ENCODE measurements around the gene SELENOO. TPM values are rescaled to one million over a fixed set of nuclear protein-coding genes. Genes with fewer than 3 reads are reported as not detected.

SELENOO gene
- total and polyA plus RNA-seq, 2 donors (not counting 1 experiment from before 2014, with no cell fraction given): 62.1 to 74.6 TPM

- Histone ChIP-seq H3K4me3 (ENCODE audit: control extremely low read depth in 1 of 5, extremely low read depth in 1 of 5, insufficient read depth in 1 of 5, low read depth in 2 of 5, low read length in 4 of 5) (peak overlapping the region; percentile 65 to 99 (median 90)), H3K27ac (ENCODE audit: low read length in 2 of 2) (peak overlapping the region; percentile 91 to 96), H3K4me2 (replicated peaks; ENCODE audit: low read depth, low read length, poor library complexity, severe bottlenecking) (peak overlapping the region; percentile 93), H2AFZ (ENCODE audit: insufficient read depth, low read depth, low read length, poor library complexity, severe bottlenecking) (peak overlapping the region; percentile 85), H4K20me1 (ENCODE audit: control insufficient read depth, insufficient read depth, low read length, poor library complexity, severe bottlenecking) (peaks cover 76% of the 10 kb centered on the region), H3K36me3 (replicated peaks in 1 of 2; ENCODE audit: control extremely low read depth in 1 of 2, control insufficient read depth in 1 of 2, extremely low read depth in 1 of 2, insufficient read depth in 2 of 2, low read length in 1 of 2) (peaks cover 0 to 38% of the 10 kb centered on the region in 2 experiments), H3K27me3 (replicated peaks in 1 of 4; ENCODE audit: control extremely low read depth in 1 of 4, control insufficient read depth in 3 of 4, insufficient read depth in 4 of 4, low read length in 3 of 4) (no peaks in the 10 kb centered on the region), H3K9ac (ENCODE audit: low read length) (peak overlapping the region; percentile 88), H3K4me1 (ENCODE audit: control insufficient read depth in 2 of 2, insufficient read depth in 2 of 2, low read length in 2 of 2) (peaks cover 30 to 61% of the 10 kb centered on the region in 2 donors), H3K9me3 (ENCODE audit: control extremely low read depth in 1 of 3, control insufficient read depth in 2 of 3, insufficient read depth in 1 of 3, low read length in 2 of 3) (no peaks in the 10 kb centered on the region), H3K79me2 (ENCODE audit: control insufficient read depth, insufficient read depth, low read length) (peaks cover 87% of the 10 kb centered on the region)
- CTCF ChIA-PET: interaction anchor here (0.8 to 2.9 kb wide), 12 partner anchors 8 to 476 kb away, joined by 3 to 20 read pairs (median 4); partner anchors contain the start of genes HDAC10, LMF2, NCAPH2 and SCO2
- Mint-ChIP-seq H3K27ac (peak overlapping the region; percentile 99), H3K4me3 (peak overlapping the region; percentile 96), H3K27me3 (no peaks in the 10 kb centered on the region), H3K4me1 (peaks cover 40% of the 10 kb centered on the region), H3K9me3 (ENCODE audit: insufficient read depth) (no peaks in the 10 kb centered on the region)
- no peak for ATAC-seq (ENCODE audit: low read depth)
- intact Hi-C loops (cut with micrococcal nuclease): loop anchor here (1.0 to 2.0 kb wide), 5 partner anchors 8 to 377 kb away; partner anchors contain the start of gene MAPK11
- no peak for TF ChIP-seq CTCF (IDR thresholded peaks at IDR 0.05)
- WGBS (ENCODE audit: insufficient coverage): 30% methylated on average over 24 of the region's 27 CpGs
- DNase-seq: no peak
- POLR2A ChIA-PET: interaction anchor here (0.6 to 1.7 kb wide), 7 partner anchors 9 to 377 kb away, joined by 3 to 9 read pairs (median 5); no protein-coding TSS in a partner anchor
Observed at GRCh38 chr22:50243685-50244419, 43.0 kb downstream of the SELENOO start.
